ENCODE data around the gene ATP11A. TPM values are rescaled to one million over a fixed set of nuclear protein-coding genes. Genes with fewer than 3 reads are reported as not detected.

Gene ATP11A
- total and polyA plus RNA-seq, 2 experiments from 2014 or later = 28.7 to 30.8 TPM

DNA sequence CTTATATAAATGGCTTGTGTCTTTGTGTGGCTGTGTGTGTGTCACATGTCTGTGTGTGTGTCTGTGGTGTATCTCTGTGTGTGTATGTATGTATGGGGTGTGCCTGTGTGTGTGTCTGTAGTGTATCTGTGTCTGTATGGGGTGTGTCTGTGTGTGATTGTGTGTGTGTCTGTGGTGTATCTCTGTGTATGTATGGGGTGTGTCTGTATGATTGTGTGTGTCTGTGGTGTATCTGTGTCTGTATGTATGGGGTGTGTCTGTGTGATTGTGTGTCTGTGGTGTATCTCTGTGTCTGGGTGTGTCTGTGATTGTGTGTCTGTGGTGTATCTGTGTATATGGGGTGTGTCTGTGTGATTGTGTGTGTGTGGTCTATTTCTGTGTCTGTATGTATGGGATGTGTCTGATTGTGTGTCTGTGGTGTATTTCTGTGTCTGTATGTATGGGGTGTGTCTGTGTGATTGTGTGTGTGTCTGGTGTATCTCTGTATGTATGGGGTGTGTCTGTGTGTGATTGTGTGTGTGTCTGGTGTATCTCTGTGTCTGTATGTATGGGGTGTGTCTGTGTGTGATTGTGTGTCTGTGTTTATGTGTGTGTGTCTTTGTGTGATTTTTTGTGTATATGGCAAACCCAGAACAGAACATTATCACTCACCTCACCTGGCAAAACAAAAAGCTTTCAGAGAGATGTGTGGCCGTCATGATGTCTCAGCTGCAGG is 223.0 kb downstream of the ATP11A start:
- H3K9me2 ChIP-seq (replicated peaks; ENCODE audit: insufficient read depth) = no peaks in the 10 kb centered on the region
- TF ChIP-seq, protein P1, sequence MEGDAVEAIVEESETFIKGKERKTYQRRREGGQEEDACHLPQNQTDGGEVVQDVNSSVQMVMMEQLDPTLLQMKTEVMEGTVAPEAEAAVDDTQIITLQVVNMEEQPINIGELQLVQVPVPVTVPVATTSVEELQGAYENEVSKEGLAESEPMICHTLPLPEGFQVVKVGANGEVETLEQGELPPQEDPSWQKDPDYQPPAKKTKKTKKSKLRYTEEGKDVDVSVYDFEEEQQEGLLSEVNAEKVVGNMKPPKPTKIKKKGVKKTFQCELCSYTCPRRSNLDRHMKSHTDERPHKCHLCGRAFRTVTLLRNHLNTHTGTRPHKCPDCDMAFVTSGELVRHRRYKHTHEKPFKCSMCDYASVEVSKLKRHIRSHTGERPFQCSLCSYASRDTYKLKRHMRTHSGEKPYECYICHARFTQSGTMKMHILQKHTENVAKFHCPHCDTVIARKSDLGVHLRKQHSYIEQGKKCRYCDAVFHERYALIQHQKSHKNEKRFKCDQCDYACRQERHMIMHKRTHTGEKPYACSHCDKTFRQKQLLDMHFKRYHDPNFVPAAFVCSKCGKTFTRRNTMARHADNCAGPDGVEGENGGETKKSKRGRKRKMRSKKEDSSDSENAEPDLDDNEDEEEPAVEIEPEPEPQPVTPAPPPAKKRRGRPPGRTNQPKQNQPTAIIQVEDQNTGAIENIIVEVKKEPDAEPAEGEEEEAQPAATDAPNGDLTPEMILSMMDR (IDR thresholded peaks at IDR 0.05; ENCODE audit: poor library complexity) = no peak
- TF ChIP-seq EZH2phosphoT487 (IDR thresholded peaks at IDR 0.05; ENCODE audit: low read depth, severe bottlenecking, unreplicated experiment) (no peak), EZH2 (IDR thresholded peaks at IDR 0.05; ENCODE audit: borderline replicate concordance) (no peak)
- H3K27ac ChIP-seq = no peak overlapping the region
- H4K20me1 ChIP-seq (ENCODE audit: insufficient read depth, poor library complexity, severe bottlenecking) = no peaks in the 10 kb centered on the region
- DNase-seq (ENCODE audit: low spot score) = no peak
- WGBS (ENCODE audit: low lambda C conversion rate, missing lambda C conversion rate) = 61% methylated on average over 1 of the region's 1 CpG
- H3K36me3 ChIP-seq (replicated peaks; ENCODE audit: insufficient read depth, low read depth) = no peaks in the 10 kb centered on the region
- H2AFZ ChIP-seq = no peak overlapping the region
- H3K4me3 ChIP-seq = no peak overlapping the region
- H3K4me2 ChIP-seq = no peak overlapping the region
- H3K79me2 ChIP-seq = no peaks in the 10 kb centered on the region
- no peaks in the 10 kb centered on the region for H3K9me3 ChIP-seq (ENCODE audit: low read depth)
- no peaks in the 10 kb centered on the region for H3K4me1 ChIP-seq (ENCODE audit: insufficient read depth)
- H3K27me3 ChIP-seq = no peaks in the 10 kb centered on the region

DNA sequence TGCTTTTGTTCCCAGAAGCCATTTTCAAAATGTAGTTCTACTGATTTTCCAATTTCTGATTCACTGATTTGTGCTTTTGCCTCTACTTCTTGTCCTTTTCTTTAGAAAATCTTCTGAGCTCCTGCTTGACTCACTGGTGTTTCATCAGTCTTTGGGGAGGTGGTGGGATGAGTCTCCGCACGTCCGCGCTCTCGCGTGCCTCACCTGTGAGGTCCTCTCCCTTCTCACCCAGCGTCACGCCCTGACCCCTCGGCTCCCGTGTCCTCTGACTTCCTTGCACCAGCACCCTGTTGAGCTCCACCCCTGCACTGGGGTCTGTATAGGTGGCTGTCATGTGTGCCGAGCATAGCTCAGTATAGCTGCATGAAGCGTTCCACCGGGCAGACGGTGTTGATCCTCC is 226.5 kb downstream of the ATP11A start:
- H3K4me3 ChIP-seq = no peak overlapping the region
- H3K79me2 ChIP-seq = no peaks in the 10 kb centered on the region
- no peak overlapping the region for H2AFZ ChIP-seq
- DNase-seq (ENCODE audit: low spot score) = no peak
- no peaks in the 10 kb centered on the region for H3K4me1 ChIP-seq (ENCODE audit: insufficient read depth)
- no peak overlapping the region for H3K27ac ChIP-seq
- H3K4me2 ChIP-seq = no peak overlapping the region
- H3K9me3 ChIP-seq (ENCODE audit: low read depth) = no peaks in the 10 kb centered on the region
- no peaks in the 10 kb centered on the region for H3K36me3 ChIP-seq (replicated peaks; ENCODE audit: insufficient read depth, low read depth)
- H4K20me1 ChIP-seq (ENCODE audit: insufficient read depth, poor library complexity, severe bottlenecking) = no peaks in the 10 kb centered on the region
- TF ChIP-seq, protein P1 (IDR thresholded peaks at IDR 0.05; ENCODE audit: poor library complexity) = no peak
- TF ChIP-seq EZH2 (IDR thresholded peaks at IDR 0.05; ENCODE audit: borderline replicate concordance) (no peak), EZH2phosphoT487 (IDR thresholded peaks at IDR 0.05; ENCODE audit: low read depth, severe bottlenecking, unreplicated experiment) (no peak)
- H3K9me2 ChIP-seq (replicated peaks; ENCODE audit: insufficient read depth) = no peaks in the 10 kb centered on the region
- no peaks in the 10 kb centered on the region for H3K27me3 ChIP-seq
- 96% methylated on average over 14 of the region's 14 CpGs for WGBS (ENCODE audit: low lambda C conversion rate, missing lambda C conversion rate)

DNA sequence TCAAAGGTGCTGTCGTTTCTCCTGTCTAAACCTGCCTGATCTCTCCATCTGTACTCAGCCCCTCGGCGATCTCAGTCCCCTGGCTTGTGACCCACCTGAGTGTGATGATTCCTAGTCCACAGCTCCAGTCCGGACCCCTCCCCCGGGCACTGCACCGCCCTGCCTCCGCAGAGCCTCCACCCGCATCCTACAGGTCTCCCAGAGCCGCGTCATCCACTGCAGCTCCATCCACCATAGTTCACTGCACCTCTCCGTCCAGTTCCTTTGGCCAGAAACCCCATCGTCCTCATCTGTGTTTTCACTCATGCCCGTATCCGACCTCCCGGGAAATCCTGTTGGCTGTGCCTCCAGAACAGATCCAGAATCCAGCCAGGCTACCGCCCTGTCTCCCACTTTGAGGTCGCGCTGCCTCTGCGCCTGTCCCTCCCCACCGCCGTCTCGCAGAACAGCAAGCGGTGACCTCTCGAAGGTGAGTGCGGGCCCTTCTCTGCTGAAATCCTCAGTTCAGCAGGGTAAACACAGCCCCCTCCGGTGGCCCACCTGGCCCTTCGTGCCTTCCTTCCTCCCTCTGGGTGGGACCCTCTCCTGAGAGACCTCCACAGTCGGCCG is 227.3 kb downstream of the ATP11A start:
- no peak for DNase-seq (ENCODE audit: low spot score)
- H4K20me1 ChIP-seq (ENCODE audit: insufficient read depth, poor library complexity, severe bottlenecking) = no peaks in the 10 kb centered on the region
- no peaks in the 10 kb centered on the region for H3K27me3 ChIP-seq
- whole genome bisulfite sequencing (ENCODE audit: low lambda C conversion rate, missing lambda C conversion rate) = 92% methylated on average over 29 of the region's 29 CpGs
- no peak overlapping the region for H3K27ac ChIP-seq
- H3K9me3 ChIP-seq (ENCODE audit: low read depth) = no peaks in the 10 kb centered on the region
- no peaks in the 10 kb centered on the region for H3K79me2 ChIP-seq
- H3K9me2 ChIP-seq (replicated peaks; ENCODE audit: insufficient read depth) = no peaks in the 10 kb centered on the region
- no peaks in the 10 kb centered on the region for H3K36me3 ChIP-seq (replicated peaks; ENCODE audit: insufficient read depth, low read depth)
- H3K4me3 ChIP-seq = no peak overlapping the region
- H3K4me2 ChIP-seq = no peak overlapping the region
- TF ChIP-seq EZH2phosphoT487 (IDR thresholded peaks at IDR 0.05; ENCODE audit: low read depth, severe bottlenecking, unreplicated experiment) (no peak), EZH2 (IDR thresholded peaks at IDR 0.05; ENCODE audit: borderline replicate concordance) (no peak)
- TF ChIP-seq, protein P1 (IDR thresholded peaks at IDR 0.05; ENCODE audit: poor library complexity) = no peak
- H2AFZ ChIP-seq = no peak overlapping the region
- H3K4me1 ChIP-seq (ENCODE audit: insufficient read depth) = no peaks in the 10 kb centered on the region
